Measurements from ENCODE around the gene SF3B3.
A peak's percentile ranks its signal among the peaks of the same experiment; 100 is the strongest.
"Not testable (repeated sequence)": the region's sequence is repeated elsewhere in the genome, so short reads cannot be mapped to it uniquely, and the experiment has no call there.

The SF3B3 gene

GRCh38 chr16:70588565-70588964 lies 64.9 kb downstream of the SF3B3 start:
- no peak for TF ChIP-seq CTCF (IDR thresholded peaks at IDR 0.05; ENCODE audit: low read depth, low read length)
- H3K4me3 ChIP-seq (ENCODE audit: low read depth, low read length), result no peak overlapping the region
- peak; percentile 26 for DNase-seq (ENCODE audit: low read depth, low spot score)
- in situ Hi-C loops (cut with HindIII; ENCODE audit: low sequenced_read_pairs), result no loop called here

DNA sequence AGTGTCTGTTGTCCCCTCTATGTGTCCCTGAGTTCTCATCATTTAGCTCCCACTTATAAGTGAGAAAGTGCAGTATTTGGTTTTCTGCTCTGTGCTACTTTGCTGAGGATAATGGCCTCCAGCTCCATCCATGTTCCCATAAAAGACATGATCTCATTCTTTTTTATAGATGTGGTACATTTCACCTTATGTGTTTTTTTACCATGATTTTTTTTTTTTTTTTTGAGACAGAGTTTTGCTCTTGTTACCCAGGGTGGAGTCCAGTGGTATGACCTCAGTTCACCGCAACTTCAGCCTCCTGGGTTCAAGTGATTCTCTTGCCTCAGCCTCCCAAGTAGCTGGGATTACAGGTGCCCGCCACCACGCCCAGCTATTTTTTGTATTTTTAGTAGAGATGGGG lies 65.8 kb downstream of the SF3B3 start:
- H3K4me3 ChIP-seq (ENCODE audit: low read depth, low read length); DNase-seq (ENCODE audit: low read depth, low spot score); in situ Hi-C loops (cut with HindIII; ENCODE audit: low sequenced_read_pairs): not testable (repeated sequence)

DNA sequence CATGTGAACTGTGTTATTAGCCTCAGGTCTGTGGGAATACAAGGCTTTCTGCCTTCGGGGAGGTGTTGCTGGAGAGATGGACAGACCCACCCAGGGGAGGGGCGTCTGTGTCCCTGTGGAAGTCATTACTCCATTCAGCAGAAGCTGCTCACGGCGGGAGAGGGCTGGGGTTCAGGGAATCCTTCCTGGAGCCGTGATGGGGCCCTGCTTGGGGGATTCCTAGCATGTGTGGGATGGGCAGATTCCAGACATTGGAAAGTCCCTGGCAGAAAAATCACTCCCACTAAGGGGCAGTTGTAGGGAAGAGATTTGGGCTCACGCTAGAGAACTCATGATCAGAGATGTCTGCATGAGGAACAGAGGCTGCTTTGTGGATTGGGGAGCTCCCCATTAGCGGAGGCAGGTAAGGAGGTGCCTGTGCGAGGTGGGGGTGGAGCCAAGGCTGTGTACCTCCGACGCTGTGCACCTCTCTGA lies 66.4 kb downstream of the SF3B3 start:
- in situ Hi-C loops (cut with HindIII; ENCODE audit: low sequenced_read_pairs), result no loop called here
- no peak for TF ChIP-seq CTCF (IDR thresholded peaks at IDR 0.05; ENCODE audit: low read depth, low read length)
- no peak overlapping the region for H3K4me3 ChIP-seq (ENCODE audit: low read depth, low read length)
- DNase-seq (ENCODE audit: low read depth, low spot score), result peak; percentile 46

- in situ Hi-C loops (cut with HindIII; ENCODE audit: low sequenced_read_pairs), result no loop called here
- no peak for DNase-seq (ENCODE audit: low read depth, low spot score)
- TF ChIP-seq CTCF (IDR thresholded peaks at IDR 0.05; ENCODE audit: low read depth, low read length), result no peak
- no peak overlapping the region for H3K4me3 ChIP-seq (ENCODE audit: low read depth, low read length)
Measured at GRCh38 chr16:70590722-70591415, 67.3 kb downstream of the SF3B3 start.

- in situ Hi-C loops (cut with HindIII; ENCODE audit: low sequenced_read_pairs), result no loop called here
- no peak overlapping the region for H3K4me3 ChIP-seq (ENCODE audit: low read depth, low read length)
- no peak for DNase-seq (ENCODE audit: low read depth, low spot score)
- TF ChIP-seq CTCF (IDR thresholded peaks at IDR 0.05; ENCODE audit: low read depth, low read length), result no peak
Measured at GRCh38 chr16:70591615-70592014, 68.0 kb downstream of the SF3B3 start.

- in situ Hi-C loops (cut with HindIII; ENCODE audit: low sequenced_read_pairs), result no loop called here
- no peak overlapping the region for H3K4me3 ChIP-seq (ENCODE audit: low read depth, low read length)
- no peak for DNase-seq (ENCODE audit: low read depth, low spot score)
- TF ChIP-seq CTCF (IDR thresholded peaks at IDR 0.05; ENCODE audit: low read depth, low read length), result no peak
Measured at GRCh38 chr16:70592106-70592571, 68.5 kb downstream of the SF3B3 start.

GRCh38 chr16:70593544-70593943 lies 69.9 kb downstream of the SF3B3 start:
- in situ Hi-C loops (cut with HindIII; ENCODE audit: low sequenced_read_pairs), result no loop called here
- no peak for TF ChIP-seq CTCF (IDR thresholded peaks at IDR 0.05; ENCODE audit: low read depth, low read length)
- DNase-seq (ENCODE audit: low read depth, low spot score), result no peak
- H3K4me3 ChIP-seq (ENCODE audit: low read depth, low read length), result no peak overlapping the region

Measured in astrocyte of the spinal cord (primary cell).